Esophagus squamous epithelium (tissue), 4 donors: ENCODE results near the gene UNC5C.

ENCODE experiments used
- POLR2A ChIP-seq, 4 donors: fragments of 450-650 bp; IDR thresholded peaks; one replicate each; pipeline ENCODE4 v1.6.1; 2017; ENCODE audit warnings: antibody characterized with exemption in 4 of 4, mild to moderate bottlenecking in 4 of 4, moderate library complexity in 3 of 4
- TF ChIP-seq, protein P1 (sequence below), 6 experiments: fragments of 450-650 bp in 4 of 6; fragments of 200-600 bp in 2 of 6; sonication (generic) in 2 of 6; IDR thresholded peaks; one replicate each; pipeline ENCODE4 v1.5.1; 2016 to 2019; ENCODE audit warnings: antibody characterized with exemption in 6 of 6, mild to moderate bottlenecking in 4 of 6, moderate library complexity in 4 of 6

DNA sequence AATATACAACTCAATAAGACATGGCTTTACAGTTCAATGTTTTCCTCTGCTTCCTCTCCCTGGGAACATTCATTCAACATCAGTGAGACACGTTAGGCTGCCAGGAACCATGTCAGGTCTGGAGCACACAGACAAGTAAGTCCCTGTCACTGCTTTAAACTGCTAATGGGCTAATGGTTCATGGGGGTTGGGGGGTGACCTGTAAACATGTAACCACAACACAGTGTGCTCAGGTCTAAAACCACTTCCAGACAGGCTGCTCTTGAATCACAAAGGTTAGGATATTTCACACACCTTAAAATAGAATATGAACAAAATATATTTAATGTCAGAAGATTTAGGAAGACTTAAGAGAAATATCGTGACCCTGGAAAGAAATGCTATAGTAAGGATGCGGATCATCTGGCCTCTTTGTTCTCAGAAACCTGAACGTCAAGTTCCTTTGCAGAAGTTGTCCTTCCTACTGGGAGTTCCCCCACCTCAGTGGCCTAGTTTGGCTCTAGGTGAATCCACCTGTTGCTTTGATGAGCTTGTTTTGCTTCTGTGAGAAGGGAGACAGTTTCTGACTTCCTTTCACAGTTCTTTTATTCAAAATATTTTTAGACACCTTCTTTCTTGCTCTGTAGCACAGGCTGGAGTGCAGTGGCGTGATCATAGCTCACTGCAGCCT lies 359.9 kb downstream of the UNC5C start:
- TF ChIP-seq, protein P1, sequence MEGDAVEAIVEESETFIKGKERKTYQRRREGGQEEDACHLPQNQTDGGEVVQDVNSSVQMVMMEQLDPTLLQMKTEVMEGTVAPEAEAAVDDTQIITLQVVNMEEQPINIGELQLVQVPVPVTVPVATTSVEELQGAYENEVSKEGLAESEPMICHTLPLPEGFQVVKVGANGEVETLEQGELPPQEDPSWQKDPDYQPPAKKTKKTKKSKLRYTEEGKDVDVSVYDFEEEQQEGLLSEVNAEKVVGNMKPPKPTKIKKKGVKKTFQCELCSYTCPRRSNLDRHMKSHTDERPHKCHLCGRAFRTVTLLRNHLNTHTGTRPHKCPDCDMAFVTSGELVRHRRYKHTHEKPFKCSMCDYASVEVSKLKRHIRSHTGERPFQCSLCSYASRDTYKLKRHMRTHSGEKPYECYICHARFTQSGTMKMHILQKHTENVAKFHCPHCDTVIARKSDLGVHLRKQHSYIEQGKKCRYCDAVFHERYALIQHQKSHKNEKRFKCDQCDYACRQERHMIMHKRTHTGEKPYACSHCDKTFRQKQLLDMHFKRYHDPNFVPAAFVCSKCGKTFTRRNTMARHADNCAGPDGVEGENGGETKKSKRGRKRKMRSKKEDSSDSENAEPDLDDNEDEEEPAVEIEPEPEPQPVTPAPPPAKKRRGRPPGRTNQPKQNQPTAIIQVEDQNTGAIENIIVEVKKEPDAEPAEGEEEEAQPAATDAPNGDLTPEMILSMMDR (IDR thresholded peaks at IDR 0.05): no peak
- no peak for TF ChIP-seq POLR2A (IDR thresholded peaks at IDR 0.05)
